GM18861 (cell line): ENCODE results near the gene AKNA.

Source experiments
- ATAC-seq: cut with Tn5 transposase; IDR thresholded peaks from one replicate; pipeline ENCODE4 v1.9.1; 2021; ENCODE audit not compliant: unreplicated experiment

Gene AKNA

GRCh38 chr9:114416290-114416689 is 28.5 kb upstream of the AKNA start:
- no peak for ATAC-seq

GRCh38 chr9:114414346-114414745 is 26.6 kb upstream of the AKNA start:
- no peak for ATAC-seq

- ATAC-seq = no peak
These were observed 26.1 kb upstream of the AKNA start for GRCh38 chr9:114413861-114414301.

GRCh38 chr9:114412048-114412683 is 24.4 kb upstream of the AKNA start:
- ATAC-seq = no peak

GRCh38 chr9:114411452-114411851 is 23.7 kb upstream of the AKNA start:
- no peak for ATAC-seq

GRCh38 chr9:114410910-114411309 is 23.1 kb upstream of the AKNA start:
- no peak for ATAC-seq

- no peak for ATAC-seq
These were observed 22.1 kb upstream of the AKNA start for GRCh38 chr9:114409842-114410241.

- ATAC-seq = no peak
These were observed 21.5 kb upstream of the AKNA start for GRCh38 chr9:114409103-114409780.

- ATAC-seq = no peak
These were observed 20.9 kb upstream of the AKNA start for GRCh38 chr9:114408645-114409044.

GRCh38 chr9:114407889-114408288 is 20.1 kb upstream of the AKNA start:
- no peak for ATAC-seq

- ATAC-seq = no peak
These were observed 18.7 kb upstream of the AKNA start for GRCh38 chr9:114406441-114406840.

GRCh38 chr9:114405294-114406034 is 17.7 kb upstream of the AKNA start:
- ATAC-seq = peak; percentile 89

GRCh38 chr9:114404531-114404930 is 16.7 kb upstream of the AKNA start:
- ATAC-seq = no peak

- ATAC-seq = no peak
These were observed 15.5 kb upstream of the AKNA start for GRCh38 chr9:114403153-114403756.

- ATAC-seq = no peak
These were observed 13.6 kb upstream of the AKNA start for GRCh38 chr9:114401344-114401743.

- no peak for ATAC-seq
These were observed 13.0 kb upstream of the AKNA start for GRCh38 chr9:114400772-114401171.

- no peak for ATAC-seq
These were observed 12.4 kb upstream of the AKNA start for GRCh38 chr9:114400219-114400618.

GRCh38 chr9:114399381-114399780 is 11.6 kb upstream of the AKNA start:
- no peak for ATAC-seq

- ATAC-seq = peak; percentile 72
These were observed 10.2 kb upstream of the AKNA start for GRCh38 chr9:114397848-114398605.

- peak; percentile 21 for ATAC-seq
These were observed 9.6 kb upstream of the AKNA start for GRCh38 chr9:114397219-114397847.
